ENCODE data around the gene MATK. TPM values are rescaled to one million over a fixed set of nuclear protein-coding genes. Genes with fewer than 3 reads are reported as not detected.
A peak's percentile ranks its signal among the peaks of the same experiment; 100 is the strongest.

Gene MATK
- total RNA-seq, 2 donors from 2014 or later: 5.7 to 5.8 TPM

GRCh38 chr19:3762501-3763459, 23.4 kb downstream of the MATK start, which contains the start of gene MRPL54:
Gene MRPL54 (plus strand): TSS chr19:3762682. CDS start chr19:3762701, 19 bp downstream.
- peak within 1 kb of the TSS; percentile 96 for H3K27ac ChIP-seq (ENCODE audit: low read depth, low read length)
- DNase-seq: peak; percentile 100
- TF ChIP-seq CTCF (conservative IDR thresholded peaks at IDR 0.05): no peak
- Mint-ChIP-seq H3K9me3 (no peaks in the 10 kb centered on the region), H3K36me3 (ENCODE audit: low read depth) (peaks cover 17% of the 10 kb centered on the region), H3K4me1 (no peaks in the 10 kb centered on the region), H3K4me3 (peak within 1 kb of the TSS; percentile 93), H3K27me3 (ENCODE audit: insufficient read depth) (no peaks in the 10 kb centered on the region), H3K27ac (peak within 1 kb of the TSS; percentile 99)
- H3K27me3 ChIP-seq (ENCODE audit: control insufficient read depth, insufficient read depth, low read length, poor library complexity, severe bottlenecking): no peaks in the 10 kb centered on the region
- H3K9me3 ChIP-seq (ENCODE audit: control insufficient read depth, low read length): no peaks in the 10 kb centered on the region
- 5 to 7% methylated on average over 30 to 47 of the region's 47 CpGs for WGBS, 2 experiments (ENCODE audit: insufficient coverage in 1 of 2, insufficient read length in 1 of 2)
- no peaks in the 10 kb centered on the region for H3K4me1 ChIP-seq (ENCODE audit: control insufficient read depth, insufficient read depth, low read length)
- peak within 1 kb of the TSS; percentile 94 for H3K4me3 ChIP-seq (ENCODE audit: low read length)
- peak within 1 kb of the TSS; percentile 90 for H3K9ac ChIP-seq (ENCODE audit: extremely low read depth, low read length, poor library complexity, severe bottlenecking)
- peaks cover 5% of the 10 kb centered on the region for H3K36me3 ChIP-seq (ENCODE audit: control insufficient read depth, insufficient read depth, low read length)

GRCh38 chr19:3762130-3762473, 24.1 kb downstream of the MATK start:
- peak overlapping the region; percentile 94 for H3K4me3 ChIP-seq (ENCODE audit: low read length)
- H3K9me3 ChIP-seq (ENCODE audit: control insufficient read depth, low read length): no peaks in the 10 kb centered on the region
- Mint-ChIP-seq H3K27ac (peak overlapping the region; percentile 99), H3K36me3 (ENCODE audit: low read depth) (peaks cover 17% of the 10 kb centered on the region), H3K9me3 (no peaks in the 10 kb centered on the region), H3K4me1 (no peaks in the 10 kb centered on the region), H3K4me3 (peak overlapping the region; percentile 93), H3K27me3 (ENCODE audit: insufficient read depth) (no peaks in the 10 kb centered on the region)
- no peaks in the 10 kb centered on the region for H3K27me3 ChIP-seq (ENCODE audit: control insufficient read depth, insufficient read depth, low read length, poor library complexity, severe bottlenecking)
- peaks cover 5% of the 10 kb centered on the region for H3K36me3 ChIP-seq (ENCODE audit: control insufficient read depth, insufficient read depth, low read length)
- no peak for DNase-seq
- no CpG with 5 or more reads among the region's 1 CpG for WGBS, 2 experiments (ENCODE audit: insufficient coverage in 1 of 2, insufficient read length in 1 of 2)
- H3K4me1 ChIP-seq (ENCODE audit: control insufficient read depth, insufficient read depth, low read length): no peaks in the 10 kb centered on the region
- H3K9ac ChIP-seq (ENCODE audit: extremely low read depth, low read length, poor library complexity, severe bottlenecking): no peak overlapping the region
- TF ChIP-seq CTCF (conservative IDR thresholded peaks at IDR 0.05): no peak
- H3K27ac ChIP-seq (ENCODE audit: low read depth, low read length): no peak overlapping the region

- Mint-ChIP-seq H3K9me3 (no peaks in the 10 kb centered on the region), H3K4me3 (peak within 1 kb of the TSS; percentile 93), H3K27ac (peak within 1 kb of the TSS; percentile 99), H3K27me3 (ENCODE audit: insufficient read depth) (no peaks in the 10 kb centered on the region), H3K4me1 (no peaks in the 10 kb centered on the region), H3K36me3 (ENCODE audit: low read depth) (peaks cover 17% of the 10 kb centered on the region)
- Histone ChIP-seq H3K36me3 (ENCODE audit: control insufficient read depth, insufficient read depth, low read length) (peaks cover 5% of the 10 kb centered on the region), H3K4me3 (ENCODE audit: low read length) (peak within 1 kb of the TSS; percentile 94), H3K9ac (ENCODE audit: extremely low read depth, low read length, poor library complexity, severe bottlenecking) (peak within 1 kb of the TSS; percentile 90), H3K4me1 (ENCODE audit: control insufficient read depth, insufficient read depth, low read length) (no peaks in the 10 kb centered on the region), H3K9me3 (ENCODE audit: control insufficient read depth, low read length) (no peaks in the 10 kb centered on the region), H3K27me3 (ENCODE audit: control insufficient read depth, insufficient read depth, low read length, poor library complexity, severe bottlenecking) (no peaks in the 10 kb centered on the region), H3K27ac (ENCODE audit: low read depth, low read length) (peak within 1 kb of the TSS; percentile 96)
- WGBS, 2 experiments (ENCODE audit: insufficient coverage in 1 of 2, insufficient read length in 1 of 2): 8 to 23% methylated on average over 8 to 45 of the region's 45 CpGs
- DNase-seq: peak; percentile 98
- TF ChIP-seq CTCF (conservative IDR thresholded peaks at IDR 0.05): peak; percentile 76
Measured at GRCh38 chr19:3761382-3762129, 24.6 kb downstream of the MATK start, which contains the start of gene APBA3. Gene APBA3 (minus strand): TSS chr19:3761692. CDS start chr19:3760264, 1,428 bp downstream.
